GM18499 (cell line): Measurements from ENCODE around the gene LBX1.

ENCODE experiments used
- ATAC-seq: cut with Tn5 transposase; IDR thresholded peaks from one replicate; pipeline ENCODE4 v1.9.1; 2021; ENCODE audit warnings: moderate number of reproducible peaks; ENCODE audit not compliant: insufficient read depth, unreplicated experiment

LBX1 gene, protein sequence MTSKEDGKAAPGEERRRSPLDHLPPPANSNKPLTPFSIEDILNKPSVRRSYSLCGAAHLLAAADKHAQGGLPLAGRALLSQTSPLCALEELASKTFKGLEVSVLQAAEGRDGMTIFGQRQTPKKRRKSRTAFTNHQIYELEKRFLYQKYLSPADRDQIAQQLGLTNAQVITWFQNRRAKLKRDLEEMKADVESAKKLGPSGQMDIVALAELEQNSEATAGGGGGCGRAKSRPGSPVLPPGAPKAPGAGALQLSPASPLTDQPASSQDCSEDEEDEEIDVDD

DNA sequence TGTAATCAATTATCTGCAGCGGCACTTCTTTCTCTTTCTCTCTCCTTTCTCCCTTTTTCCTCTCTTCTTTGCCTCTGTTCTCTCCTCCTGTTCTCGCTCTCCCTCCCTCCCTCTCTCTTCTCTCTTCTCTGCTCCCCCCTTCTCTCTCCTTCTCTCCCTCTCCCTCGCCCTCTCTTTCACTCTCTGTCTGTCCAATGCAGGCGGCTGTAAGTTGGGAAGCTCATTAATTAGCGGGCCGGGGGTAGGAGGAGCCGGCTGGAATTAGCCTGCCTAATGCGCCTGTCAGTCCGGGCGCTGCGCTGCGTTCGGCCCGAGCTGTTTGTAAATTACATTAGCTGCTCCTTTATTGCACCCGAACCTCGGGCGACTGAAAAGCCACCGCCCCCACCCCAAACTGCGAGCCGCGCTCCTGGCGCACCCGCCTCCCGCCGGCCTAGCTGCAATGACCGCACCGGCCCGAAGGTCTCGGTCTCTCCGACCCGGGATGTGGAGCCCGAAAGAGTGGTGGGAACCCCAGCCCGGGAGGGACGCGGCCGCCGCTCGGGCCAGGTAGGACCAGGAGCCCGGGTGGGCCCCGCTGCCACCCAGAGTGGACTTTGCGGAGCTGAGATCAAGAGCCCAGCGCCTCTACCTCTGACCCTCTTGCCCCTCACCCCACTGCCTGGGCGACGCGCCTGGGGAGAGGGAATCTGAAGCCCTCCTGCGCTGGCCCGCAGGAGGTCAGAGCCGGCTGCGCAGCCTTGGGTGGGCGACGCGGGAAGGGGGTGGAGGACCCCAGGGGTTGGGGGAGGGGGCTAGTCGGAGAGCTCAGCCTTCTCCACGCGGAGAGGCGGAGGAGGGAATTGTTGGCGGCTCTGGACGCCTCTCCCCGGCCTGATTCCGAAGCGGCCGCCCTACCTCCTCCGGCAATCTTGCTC is at the start of gene LBX1:
Gene LBX1 (minus strand): TSS at position 198 of the 917 bp plus-strand sequence. CDS start 648 bp downstream, outside the sequence.
- no peak for ATAC-seq

DNA sequence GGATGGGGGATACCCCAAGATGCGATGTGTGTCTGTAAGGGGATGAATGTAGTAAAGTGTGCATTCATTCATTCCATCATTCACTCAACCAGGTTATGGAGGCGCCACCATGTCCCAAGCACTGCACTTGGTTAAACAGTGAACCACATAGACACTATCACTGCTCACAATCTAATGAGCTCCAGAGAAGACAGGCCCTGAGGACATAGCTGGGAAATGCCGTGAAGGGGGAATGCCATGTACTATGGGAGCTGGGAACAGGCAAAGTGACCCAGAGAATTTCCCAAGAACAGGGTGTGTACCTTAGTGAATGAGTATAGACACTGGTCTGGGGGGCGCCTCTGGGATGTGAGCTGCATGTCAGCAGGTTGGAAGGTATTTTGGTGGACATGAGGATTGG is 44.5 kb upstream of the LBX1 start:
- no peak for ATAC-seq

DNA sequence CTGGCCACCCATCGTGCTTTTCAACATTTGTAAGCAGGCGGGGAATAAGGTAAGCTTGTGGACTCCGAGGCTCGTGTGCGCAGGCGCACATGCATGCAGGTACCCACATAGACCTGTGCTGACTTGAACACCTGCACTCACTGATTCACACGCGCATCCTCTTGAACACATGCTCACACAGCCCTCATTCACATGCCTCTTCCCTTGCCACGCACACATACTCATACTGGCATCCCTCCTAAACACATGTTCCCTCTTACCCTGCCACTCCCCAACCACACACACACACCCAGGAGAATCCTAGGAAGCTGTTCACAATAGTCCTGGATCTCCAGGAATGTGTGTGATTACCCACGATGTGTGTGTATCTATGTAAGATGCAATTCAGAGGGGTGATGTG is 44.1 kb upstream of the LBX1 start:
- ATAC-seq: no peak

DNA sequence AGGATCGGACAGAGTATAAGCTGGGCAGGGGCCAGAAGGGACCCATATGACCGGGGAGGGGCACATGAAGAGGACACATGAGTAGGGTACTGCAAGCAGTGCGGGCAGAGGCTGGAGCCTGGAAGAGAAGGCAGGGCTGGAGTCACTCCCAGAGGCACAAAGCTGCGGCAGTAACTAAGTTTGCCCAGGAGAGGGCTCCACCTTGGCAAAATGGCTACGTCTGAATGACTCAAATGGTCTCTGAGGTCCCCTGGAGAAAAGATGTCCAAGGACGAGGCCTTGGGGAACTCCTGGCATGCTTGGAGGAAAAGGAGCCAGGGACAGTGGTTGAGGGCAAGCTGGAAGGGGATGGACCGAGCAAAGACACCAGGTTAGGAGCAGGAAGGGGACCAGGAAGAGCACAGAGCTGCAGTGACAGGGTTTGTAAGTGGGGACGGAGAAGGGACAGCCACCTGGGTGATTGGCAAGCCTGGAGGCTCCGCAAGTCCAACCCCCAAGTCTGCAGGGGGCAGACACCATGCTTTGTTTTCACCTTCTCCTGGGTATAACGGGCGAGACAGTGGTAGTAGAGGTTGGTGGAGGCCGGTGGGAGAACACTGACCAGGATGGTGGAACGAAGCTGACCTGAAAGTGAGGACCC is 43.1 kb upstream of the LBX1 start:
- no peak for ATAC-seq

DNA sequence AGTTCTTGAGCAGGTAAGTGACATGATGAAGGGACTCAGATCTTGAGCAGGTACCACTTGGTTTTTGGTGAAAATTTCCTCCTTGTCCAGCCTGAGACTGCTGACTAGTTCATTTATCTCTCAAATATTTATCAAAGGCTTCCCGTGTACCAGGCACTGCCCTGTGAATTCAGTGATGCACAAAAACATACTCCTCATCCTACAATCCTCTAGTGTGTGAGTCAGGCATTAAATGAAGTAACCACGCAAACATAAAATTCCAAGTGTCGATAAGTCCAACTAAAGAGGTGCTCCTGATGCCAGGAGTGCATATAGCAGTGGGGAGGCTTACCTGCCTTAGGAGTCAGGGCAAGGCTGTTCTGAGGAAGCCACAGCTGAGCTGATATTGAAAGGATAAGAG is 41.5 kb upstream of the LBX1 start:
- ATAC-seq: no peak

DNA sequence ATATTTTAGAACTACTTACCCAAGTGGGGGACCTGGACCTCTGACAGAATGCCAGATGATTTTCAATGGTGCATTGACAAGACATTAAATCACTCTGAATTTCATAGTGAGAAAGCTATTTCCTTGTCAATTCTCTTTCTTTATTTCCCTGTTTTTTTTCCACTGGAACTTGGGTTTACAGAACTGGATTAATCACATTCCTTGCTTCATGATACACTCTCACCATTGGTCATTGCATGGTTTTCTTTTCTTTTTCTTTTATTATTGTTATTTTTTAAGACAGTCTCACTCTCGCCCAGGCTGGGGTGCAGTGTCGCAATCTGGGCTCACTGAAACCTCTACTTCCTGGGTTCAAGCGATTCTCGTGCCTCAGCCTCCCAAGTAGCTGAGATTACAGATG is 38.5 kb upstream of the LBX1 start:
- ATAC-seq: no peak

DNA sequence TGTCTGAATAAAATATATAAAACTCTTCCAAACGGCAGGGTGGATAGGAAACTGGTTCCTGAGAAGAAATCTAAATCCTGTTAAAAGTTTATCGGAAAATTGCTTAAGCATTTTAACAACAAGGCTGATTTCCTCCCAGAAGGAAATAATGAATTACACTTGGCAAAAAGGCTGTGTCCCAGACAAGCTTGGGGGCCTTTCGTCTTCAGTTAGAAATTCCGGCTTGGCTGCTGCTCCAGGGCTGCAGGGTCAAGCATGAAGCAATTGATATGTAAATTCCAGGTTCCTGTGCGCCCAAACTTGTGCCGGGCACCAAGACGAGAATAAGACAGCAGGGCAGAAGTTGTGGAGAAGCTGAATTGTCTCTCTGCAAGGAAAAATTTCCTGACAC is 38.0 kb upstream of the LBX1 start:
- ATAC-seq: no peak

DNA sequence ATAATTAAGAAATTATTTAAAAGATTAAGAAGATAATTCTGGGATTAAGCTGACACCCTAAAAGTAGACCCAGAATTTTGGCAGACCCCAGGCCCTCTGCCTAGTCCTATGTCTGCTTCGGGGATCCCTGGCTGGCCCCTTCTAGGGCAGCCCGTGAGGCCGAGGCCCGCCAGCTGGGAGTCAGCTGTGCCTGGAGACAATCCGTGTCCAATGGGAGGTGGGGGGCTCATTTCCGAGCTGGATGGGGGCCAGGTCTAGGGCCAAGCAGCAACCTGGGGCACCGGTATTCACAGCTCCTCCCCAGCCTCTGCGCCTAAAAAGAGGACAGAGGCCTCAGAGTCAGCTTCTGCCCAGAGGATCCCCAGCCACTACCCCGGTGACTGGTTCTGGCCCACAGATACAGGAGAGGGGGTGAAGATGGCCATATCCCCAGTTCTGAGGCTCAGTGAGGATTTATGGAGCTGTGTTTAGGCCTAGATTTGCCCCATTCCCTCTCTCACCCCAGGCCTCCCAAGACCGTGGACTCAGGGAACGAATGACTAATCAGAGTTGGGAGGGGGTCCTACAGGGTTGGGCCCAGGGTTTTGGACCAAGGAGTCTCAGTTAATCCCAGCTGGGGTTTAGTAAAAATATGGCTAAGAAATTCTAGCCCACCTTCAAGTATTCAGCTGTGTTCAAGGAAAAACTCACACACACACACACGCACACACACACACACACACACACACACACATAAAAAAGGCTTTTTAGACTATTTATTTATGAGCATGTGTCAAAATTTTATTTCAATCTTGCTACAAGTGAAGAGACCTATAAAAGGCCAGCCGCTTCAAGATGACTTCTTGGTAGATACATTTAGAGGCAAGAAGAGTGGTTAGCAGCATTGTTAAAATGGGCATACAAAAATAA is 37.4 kb upstream of the LBX1 start:
- no peak for ATAC-seq

DNA sequence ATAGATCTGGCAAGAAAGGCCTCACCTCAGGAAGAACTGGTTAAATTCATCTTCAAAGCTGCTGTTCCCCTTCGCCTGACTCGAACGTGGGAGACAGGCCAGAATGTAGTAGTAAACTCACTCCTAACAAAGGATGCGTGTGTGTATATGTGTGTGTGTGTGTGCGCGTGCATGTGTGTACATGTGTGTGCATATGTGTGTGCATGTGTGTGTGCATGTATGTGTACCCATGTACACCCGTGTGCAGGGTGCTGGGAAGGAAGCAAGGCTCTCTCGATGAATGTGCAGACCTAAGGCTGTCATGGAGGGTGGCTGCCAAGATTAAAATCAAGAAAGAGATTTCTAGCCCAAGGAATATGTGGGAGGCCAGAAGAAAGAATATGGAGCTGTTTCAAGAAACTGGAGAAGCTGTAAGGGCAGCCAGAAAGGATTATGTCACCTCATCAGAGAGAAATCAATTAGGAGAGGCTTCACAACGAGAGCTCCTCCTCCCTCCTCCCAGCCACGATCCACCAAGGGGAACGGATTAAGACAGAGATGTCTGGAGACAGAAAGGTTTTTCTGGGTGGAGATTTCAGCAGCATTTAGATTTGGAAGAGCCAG is 34.0 kb upstream of the LBX1 start:
- no peak for ATAC-seq

DNA sequence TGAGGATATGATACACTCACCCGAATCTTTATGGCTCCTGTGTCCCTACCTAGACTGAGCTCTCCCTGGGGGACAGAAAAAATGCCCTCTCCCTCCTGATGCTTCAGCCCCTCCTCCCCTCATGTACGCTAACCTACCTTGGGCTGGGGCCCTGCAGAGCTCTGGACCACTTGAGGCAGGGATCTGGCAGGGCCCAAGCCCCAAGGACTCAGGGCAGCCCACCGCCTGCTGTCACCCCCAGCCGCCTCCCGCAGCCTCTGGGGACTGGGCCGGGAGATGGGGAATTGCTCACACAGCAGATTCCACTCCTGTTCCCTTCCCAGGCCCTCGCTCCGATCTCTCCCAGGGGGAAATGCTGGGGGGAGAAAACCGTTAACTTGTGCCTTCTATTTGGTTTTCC is 32.9 kb upstream of the LBX1 start:
- no peak for ATAC-seq

DNA sequence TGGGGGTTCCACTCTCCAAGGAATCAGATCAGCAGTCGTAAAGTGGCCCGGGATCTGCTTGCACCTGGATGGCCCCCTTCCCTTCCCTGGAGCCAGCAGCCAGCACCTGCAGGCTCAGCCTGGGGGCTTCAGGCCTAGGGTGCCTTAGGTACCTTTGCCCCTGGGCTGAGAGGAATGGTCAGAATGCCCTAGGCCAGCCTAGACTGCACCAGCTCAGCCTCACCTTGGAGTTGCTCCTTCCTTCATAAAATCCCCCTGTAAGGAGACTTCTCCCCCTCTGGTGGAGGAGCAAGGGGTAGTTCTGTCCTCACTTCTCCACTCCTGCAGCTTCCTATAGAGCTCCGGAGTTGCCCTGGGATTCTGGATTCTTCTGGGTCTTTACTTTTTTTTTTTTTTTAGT is 32.4 kb upstream of the LBX1 start:
- no peak for ATAC-seq

DNA sequence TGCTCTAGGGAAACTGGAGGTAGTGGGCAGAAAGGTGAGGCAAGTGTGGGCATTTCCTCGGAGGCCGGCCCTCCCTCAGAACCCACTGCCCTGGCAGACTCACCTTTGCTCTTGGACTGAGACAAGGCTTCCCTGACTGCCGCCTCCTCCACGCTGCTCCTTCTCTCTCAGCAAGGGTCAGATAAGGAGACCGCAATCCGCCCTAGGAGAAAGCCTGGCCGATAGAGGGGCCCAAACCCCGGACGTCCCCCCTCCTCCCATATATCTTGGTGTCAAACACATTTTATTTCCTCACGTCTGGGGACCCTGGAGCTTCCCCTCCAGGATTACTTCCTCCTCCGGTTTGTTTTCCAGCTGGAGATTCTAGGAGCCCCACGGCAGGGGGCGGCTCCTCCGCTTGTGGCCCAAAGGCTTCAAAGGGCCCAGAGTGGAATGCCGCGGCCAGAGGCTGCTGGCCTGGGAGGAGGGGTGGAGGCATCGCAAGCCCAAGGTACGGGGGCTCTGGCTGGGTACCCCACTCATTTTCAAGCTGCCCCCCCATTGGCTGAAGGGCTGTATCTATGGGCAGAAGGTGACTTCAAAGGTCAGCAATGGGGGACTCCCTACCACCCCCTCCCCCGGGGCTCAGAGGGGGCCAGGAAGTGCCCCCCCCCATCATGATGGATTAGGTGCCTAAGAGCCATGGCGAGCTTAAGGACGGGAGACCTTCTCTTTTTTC is 31.7 kb upstream of the LBX1 start:
- ATAC-seq: no peak

DNA sequence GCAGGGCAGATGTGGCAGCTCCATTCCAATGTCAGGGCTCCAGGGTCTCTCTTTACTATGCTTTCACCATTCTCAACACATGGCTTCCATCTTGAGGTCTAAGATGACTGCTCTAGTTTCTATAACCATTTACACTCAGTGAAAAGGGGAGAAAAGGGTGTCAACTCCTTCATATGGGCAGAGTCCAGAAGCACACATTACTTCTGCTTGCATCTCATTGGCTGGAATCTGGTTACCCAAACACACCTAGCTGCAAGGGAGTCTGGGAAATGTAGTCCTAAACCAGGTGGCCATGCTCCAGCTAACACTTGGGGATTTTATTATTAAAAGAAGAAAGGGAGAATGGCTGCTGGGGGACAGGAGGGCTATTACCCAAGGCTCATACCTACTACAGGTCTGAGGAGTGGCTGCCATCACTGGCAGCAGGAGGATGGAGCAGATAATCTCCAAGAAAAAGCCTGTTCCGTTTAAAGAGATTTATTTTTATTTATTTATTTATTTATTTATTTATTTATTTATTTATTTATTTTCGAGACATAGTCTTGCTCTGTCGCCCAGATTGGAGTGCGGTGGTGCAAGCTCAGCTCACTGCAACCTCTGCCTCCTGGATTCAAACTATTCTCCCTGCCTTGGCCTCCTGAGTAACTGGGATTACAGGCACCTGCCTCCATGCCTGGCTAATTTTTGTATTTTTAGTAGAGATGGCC is 29.1 kb upstream of the LBX1 start:
- no peak for ATAC-seq

DNA sequence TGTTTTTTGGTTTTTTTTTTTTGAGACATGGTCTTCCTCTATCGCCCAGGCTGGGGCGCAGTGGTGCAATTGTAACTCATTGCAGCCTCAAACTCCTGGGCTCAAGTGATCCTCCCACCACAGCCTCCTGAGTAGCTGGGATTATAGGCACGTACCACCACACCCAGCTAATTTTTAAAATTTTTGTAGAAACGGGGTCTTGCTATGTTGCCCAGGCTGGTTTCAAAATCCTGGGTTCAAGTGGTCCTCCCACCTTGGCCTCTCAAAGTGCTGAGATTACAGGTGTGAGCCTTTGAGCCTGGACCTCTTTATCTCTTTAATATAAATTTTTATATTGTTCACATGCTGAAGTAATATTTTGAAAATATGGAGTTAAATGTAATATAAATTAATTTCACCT is 28.2 kb upstream of the LBX1 start:
- ATAC-seq: no peak

DNA sequence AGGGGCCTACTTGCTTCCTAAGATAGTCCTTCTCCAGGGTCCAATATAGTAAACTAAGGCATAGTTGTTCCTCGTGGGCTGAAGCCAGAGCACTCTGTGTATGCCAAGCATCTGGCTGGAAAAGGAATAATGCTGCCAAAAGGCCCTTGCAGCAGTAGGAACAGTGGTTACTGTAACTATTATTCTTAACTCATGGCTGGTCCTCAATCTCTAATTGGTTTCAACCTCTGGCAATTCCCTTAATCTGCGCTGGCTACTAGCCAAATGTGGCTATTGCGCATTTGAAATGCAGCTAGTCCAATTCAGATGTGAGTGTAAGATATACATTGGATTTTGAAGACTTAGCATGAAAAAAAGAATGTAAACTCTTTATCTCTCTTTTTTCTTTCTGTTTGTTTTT is 27.8 kb upstream of the LBX1 start:
- no peak for ATAC-seq

DNA sequence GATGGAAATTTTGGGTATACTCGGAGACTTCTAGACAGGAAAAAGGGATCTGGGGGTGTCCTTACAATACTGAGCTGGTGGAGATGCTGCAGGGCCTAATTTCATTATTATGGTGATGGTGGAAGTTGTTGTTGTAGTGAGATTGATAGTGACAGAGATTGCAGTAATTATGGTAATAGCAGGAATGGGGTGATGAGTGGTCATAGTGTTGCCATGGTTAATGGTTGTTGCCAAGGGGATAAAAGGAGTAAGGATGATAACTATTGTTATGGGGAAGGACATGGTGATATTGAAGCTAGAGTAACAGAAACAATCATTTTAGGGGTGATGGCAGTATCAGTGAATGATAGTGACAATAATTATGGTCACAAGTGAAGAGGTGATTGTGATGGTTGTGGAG is 27.1 kb upstream of the LBX1 start:
- no peak for ATAC-seq

DNA sequence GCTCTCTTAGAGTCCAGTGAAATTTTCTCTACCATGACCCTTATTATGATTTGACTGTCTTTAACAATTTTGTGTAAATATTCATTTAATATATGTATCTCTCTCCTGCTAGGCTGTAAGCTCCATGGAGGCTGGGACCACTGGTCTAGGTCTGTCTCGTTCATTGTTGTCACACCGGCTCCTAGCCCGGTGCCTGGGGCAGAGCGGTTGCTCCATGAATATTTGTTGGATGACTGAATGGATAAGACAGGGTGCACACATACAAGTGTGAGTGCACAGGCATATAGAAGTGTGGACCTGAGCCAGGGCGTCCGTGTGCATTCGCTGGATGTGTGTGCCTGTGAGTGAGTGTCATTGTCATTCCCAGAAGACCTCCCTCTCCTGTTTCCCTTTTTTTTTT is 20.9 kb upstream of the LBX1 start:
- no peak for ATAC-seq

DNA sequence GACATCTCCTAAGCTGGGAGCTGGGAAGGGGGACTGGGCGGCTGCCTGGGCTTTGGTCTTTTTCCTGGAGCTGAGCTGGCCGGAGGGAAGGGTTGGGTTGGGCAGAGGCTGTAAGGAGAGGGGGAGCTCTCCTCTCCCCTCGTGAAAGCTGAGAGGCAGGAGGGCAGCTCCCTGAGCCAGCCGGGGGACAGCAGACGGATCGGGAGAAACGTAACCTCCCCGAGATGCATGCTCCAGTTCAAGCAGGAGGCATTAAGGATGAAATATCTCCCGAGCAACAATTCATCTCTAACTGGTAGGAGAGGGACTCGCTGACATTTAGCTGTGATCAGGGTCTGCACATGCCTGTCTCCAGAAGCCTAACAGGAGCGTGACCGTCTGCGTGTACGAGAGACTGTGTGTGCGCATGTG is 19.9 kb upstream of the LBX1 start:
- ATAC-seq: no peak

DNA sequence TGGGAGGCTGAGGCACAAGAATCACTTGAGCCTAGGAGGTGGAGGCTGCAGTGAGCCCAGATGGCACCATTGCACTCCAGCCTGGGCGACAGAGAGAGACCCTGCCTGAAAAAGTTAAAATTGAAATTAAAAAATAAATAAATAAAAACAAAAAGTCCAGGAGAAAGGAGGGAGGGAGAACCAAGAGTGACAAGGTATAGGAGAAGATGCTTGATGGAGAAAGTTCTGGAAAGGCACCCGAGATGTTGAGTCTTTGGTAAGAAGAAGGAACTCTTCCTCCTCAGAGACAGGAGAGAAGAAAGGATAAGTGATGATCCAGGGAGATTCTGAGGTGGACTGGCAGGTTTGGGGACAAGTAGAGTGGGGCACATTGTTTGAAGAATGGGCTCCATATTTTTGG is 17.4 kb upstream of the LBX1 start:
- ATAC-seq: no peak
